ENCODE results near the gene GRM5.
"Not testable (repeated sequence)": the region's sequence is repeated elsewhere in the genome, so short reads cannot be mapped to it uniquely, and the experiment has no call there.

GRM5 gene

GRCh38 chr11:88537613-88538012 is 528.2 kb downstream of the GRM5 start:
- no peak for DNase-seq (ENCODE audit: low read depth)

GRCh38 chr11:88536616-88537265 is 529.0 kb downstream of the GRM5 start:
- no peak for DNase-seq (ENCODE audit: low read depth)

GRCh38 chr11:88535916-88536547 is 529.8 kb downstream of the GRM5 start:
- no peak for DNase-seq (ENCODE audit: low read depth)

GRCh38 chr11:88535266-88535665 is 530.5 kb downstream of the GRM5 start:
- DNase-seq (ENCODE audit: low read depth): no peak

GRCh38 chr11:88534706-88535105 is 531.1 kb downstream of the GRM5 start:
- not testable (repeated sequence) for DNase-seq (ENCODE audit: low read depth)

GRCh38 chr11:88534185-88534584 is 531.6 kb downstream of the GRM5 start:
- DNase-seq (ENCODE audit: low read depth): no peak

- DNase-seq (ENCODE audit: low read depth): no peak
Observed at GRCh38 chr11:88533001-88533400, 532.8 kb downstream of the GRM5 start.

GRCh38 chr11:88531831-88532230 is 534.0 kb downstream of the GRM5 start:
- no peak for DNase-seq (ENCODE audit: low read depth)

- no peak for DNase-seq (ENCODE audit: low read depth)
Observed at GRCh38 chr11:88529426-88529825, 536.4 kb downstream of the GRM5 start.

GRCh38 chr11:88523386-88524071 is 542.3 kb downstream of the GRM5 start:
- DNase-seq (ENCODE audit: low read depth): no peak

- no peak for DNase-seq (ENCODE audit: low read depth)
Observed at GRCh38 chr11:88522624-88523385, 543.0 kb downstream of the GRM5 start.

GRCh38 chr11:88521799-88522201 is 544.0 kb downstream of the GRM5 start:
- no peak for DNase-seq (ENCODE audit: low read depth)

GRCh38 chr11:88521399-88521798 is 544.4 kb downstream of the GRM5 start:
- no peak for DNase-seq (ENCODE audit: low read depth)

GRCh38 chr11:88520391-88520790 is 545.4 kb downstream of the GRM5 start:
- DNase-seq (ENCODE audit: low read depth): no peak

GRCh38 chr11:88515002-88515401 is 550.8 kb downstream of the GRM5 start:
- DNase-seq (ENCODE audit: low read depth): no peak

GRCh38 chr11:88511006-88511405 is 554.8 kb downstream of the GRM5 start:
- DNase-seq (ENCODE audit: low read depth): no peak

- peak; percentile 29 for DNase-seq (ENCODE audit: low read depth)
Observed at GRCh38 chr11:88508759-88509581, 556.8 kb downstream of the GRM5 start.

GRCh38 chr11:88508418-88508758 is 557.4 kb downstream of the GRM5 start:
- no peak for DNase-seq (ENCODE audit: low read depth)

- no peak for DNase-seq (ENCODE audit: low read depth)
Observed at GRCh38 chr11:88507771-88508417, 557.9 kb downstream of the GRM5 start.

- no peak for DNase-seq (ENCODE audit: low read depth)
Observed at GRCh38 chr11:88501541-88501940, 564.2 kb downstream of the GRM5 start.

- DNase-seq (ENCODE audit: low read depth): no peak
Observed at GRCh38 chr11:88495836-88496235, 569.9 kb downstream of the GRM5 start.

Measured in activated T-cell treated with anti-CD3 and anti-CD28 coated beads for 48 hours (primary cell).